GM12875 (cell line): ENCODE measurements around the gene DDX56.

Source experiments
- H3K4me3 ChIP-seq: one replicate; pipeline ENCODE4 v1.5.1; 2011; ENCODE audit warnings: low read depth, low read length, control low read depth
- TF ChIP-seq, protein P1 (sequence below): IDR thresholded peaks from 2 replicates; pipeline ENCODE4 v1.5.1; 2011; ENCODE audit warnings: low read depth, mild to moderate bottlenecking, control low read depth, inconsistent platforms, low read length, moderate library complexity, borderline replicate concordance; ENCODE audit not compliant: insufficient read depth

The DDX56 gene

DNA sequence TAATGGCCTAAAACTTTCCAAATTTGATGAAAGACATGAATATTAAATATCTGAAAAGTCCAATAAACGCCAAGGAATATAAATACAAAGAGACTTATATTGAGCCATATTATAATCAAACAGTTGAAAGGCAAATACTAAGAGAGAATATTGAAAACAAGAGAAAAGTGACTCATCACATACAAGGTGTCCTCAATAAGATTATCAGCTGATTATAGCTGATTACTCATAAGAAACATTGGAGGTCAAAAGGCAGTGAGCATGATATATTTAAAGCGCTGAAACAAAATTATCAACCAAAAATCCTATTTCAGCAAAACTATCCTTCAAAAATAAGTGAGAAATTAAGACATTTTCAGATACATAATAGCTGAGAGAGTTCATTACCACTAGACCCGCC is 24.8 kb downstream of the DDX56 start:
- no peak overlapping the region for H3K4me3 ChIP-seq
- TF ChIP-seq, protein P1, sequence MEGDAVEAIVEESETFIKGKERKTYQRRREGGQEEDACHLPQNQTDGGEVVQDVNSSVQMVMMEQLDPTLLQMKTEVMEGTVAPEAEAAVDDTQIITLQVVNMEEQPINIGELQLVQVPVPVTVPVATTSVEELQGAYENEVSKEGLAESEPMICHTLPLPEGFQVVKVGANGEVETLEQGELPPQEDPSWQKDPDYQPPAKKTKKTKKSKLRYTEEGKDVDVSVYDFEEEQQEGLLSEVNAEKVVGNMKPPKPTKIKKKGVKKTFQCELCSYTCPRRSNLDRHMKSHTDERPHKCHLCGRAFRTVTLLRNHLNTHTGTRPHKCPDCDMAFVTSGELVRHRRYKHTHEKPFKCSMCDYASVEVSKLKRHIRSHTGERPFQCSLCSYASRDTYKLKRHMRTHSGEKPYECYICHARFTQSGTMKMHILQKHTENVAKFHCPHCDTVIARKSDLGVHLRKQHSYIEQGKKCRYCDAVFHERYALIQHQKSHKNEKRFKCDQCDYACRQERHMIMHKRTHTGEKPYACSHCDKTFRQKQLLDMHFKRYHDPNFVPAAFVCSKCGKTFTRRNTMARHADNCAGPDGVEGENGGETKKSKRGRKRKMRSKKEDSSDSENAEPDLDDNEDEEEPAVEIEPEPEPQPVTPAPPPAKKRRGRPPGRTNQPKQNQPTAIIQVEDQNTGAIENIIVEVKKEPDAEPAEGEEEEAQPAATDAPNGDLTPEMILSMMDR = no peak

GRCh38 chr7:44547536-44548231 is 26.0 kb downstream of the DDX56 start:
- TF ChIP-seq, protein P1 = no peak
- no peak overlapping the region for H3K4me3 ChIP-seq

GRCh38 chr7:44541876-44542610 is 31.7 kb downstream of the DDX56 start:
- no peak overlapping the region for H3K4me3 ChIP-seq
- TF ChIP-seq, protein P1 = no peak

DNA sequence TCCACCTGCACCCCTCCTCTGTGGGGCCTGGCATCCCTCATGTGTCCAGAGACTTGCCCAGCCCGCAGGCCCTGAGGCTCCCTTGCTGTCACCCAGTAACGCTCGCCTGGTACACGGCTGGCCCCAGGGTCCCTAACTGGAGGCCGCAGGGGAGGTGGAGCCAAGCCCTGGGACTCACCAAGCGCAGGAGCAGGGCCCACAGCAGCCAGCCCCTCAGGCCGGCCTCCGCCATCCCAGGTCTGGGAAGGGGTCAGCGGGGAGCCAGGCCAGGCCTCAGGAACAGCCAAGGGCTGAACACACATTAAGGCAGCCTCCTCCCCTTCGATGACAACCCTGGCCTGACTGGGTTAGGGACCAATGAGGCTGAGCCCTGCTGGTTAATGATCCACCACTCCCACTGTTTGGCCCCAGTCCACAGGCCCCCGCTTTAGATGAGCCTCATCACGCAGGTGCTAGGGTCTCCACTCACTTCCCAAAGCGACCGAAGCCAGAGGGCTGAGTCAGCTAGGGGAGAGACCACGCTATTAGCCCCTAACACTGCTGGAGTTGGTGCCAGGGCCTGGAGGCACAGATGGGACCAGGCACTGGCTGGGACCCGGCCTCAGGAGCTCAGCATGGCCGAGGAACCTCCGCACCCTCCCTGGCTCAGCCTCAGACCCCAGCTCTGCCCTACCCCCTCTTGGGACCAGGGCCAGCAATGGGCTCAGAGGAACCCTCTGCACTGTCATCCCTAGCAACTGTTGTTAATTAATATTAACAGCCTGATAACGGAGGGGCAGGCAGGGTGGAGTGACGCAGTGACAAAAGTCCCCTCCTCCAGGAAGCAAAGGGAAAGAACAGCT is 32.5 kb downstream of the DDX56 start, which contains the start of gene NPC1L1:
TSS of gene NPC1L1 (minus strand) at position 303 of the 842 bp plus-strand sequence. CDS start at position 232, 71 bp downstream.
- no peak within 1 kb of the TSS for H3K4me3 ChIP-seq
- TF ChIP-seq, protein P1 = no peak

- TF ChIP-seq, protein P1 = no peak
- H3K4me3 ChIP-seq = no peak overlapping the region
These were observed 33.1 kb downstream of the DDX56 start for GRCh38 chr7:44540592-44541027.

DNA sequence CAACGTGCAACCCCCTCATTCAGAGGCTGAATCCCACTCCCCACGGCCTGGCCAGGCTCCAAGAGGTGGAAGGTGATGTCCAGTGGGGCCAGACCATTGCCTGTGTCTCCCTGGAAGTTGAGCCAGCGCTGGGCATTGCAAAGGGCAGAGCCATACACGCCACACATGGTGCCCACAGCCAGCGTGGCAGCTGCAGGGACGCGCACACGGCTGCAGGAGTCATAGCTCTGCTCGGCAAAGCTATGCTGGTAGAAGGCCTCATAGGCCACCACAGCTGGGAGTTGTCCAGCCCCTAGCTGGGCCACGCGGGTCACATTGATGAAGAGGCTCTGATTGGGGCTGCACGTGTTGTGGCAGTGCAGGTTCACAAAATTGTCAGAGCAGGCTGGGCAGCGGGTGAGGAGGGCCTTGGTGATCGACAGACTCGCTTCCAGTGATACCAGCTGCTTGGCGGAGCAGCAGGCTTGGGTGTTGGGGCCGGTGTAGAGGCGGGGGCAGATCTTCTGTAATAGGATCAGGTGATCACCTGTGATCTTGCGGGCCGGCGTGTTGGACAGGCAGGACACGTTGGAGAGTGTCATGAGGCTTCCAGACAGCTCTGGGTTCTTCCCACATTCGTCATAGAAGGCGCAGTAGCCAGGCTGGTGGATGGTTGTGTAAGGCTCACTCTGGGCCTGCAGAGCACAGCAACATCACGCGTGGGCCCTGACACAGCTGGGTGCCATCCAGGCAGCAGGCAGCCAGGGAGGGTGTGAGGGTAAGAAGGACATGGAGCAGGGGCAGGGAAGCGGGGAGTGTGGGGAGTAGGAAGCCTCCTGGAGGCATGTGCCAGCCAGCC is 33.8 kb downstream of the DDX56 start:
- TF ChIP-seq, protein P1 = no peak
- H3K4me3 ChIP-seq = no peak overlapping the region
